GM19455 (cell line): ENCODE data around the gene NACC2.

Experiments
- ATAC-seq: cut with Tn5 transposase; IDR thresholded peaks from one replicate; pipeline ENCODE4 v1.9.1; 2021; ENCODE audit not compliant: unreplicated experiment

Gene NACC2

DNA sequence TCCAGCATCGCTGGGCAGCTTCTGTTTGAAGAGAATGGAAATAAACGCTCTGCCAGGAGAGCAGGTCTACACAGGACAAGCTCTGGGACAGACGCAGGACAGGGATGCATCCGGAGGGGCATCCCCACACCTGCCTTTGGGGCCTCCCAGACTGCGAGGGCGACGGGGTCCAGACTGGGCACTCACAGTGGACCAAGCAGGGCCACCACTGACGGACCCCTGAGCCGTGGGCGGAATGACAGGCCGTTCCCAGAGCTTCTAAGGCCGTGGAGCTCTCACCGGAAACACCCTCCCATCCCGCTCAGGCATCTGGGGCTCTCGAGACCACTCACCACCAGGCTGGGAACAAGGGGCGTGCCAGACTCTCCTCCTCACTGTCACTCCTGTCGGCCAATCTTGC, 34.1 kb upstream of the NACC2 start:
- ATAC-seq: no peak

DNA sequence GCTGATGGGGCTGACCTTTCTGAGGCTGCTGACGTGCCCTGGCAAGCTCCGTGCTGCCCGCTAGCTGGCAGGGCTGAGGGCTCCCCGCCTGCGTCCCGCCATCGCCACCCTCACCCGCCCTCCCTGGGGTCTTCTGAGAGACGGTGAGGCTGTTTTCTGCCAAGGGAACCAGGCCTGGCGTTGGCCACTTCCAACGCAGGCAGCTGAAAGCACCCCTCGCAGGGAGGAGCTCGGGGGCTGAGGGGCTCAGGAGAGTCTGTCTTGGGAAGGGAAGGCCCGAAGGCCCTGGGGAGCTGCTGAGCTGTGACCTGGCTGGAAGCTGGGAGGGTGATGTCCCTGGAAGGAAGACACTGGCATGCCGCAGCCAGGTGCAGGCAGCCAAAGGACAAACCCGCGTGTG, 33.3 kb upstream of the NACC2 start:
- no peak for ATAC-seq

DNA sequence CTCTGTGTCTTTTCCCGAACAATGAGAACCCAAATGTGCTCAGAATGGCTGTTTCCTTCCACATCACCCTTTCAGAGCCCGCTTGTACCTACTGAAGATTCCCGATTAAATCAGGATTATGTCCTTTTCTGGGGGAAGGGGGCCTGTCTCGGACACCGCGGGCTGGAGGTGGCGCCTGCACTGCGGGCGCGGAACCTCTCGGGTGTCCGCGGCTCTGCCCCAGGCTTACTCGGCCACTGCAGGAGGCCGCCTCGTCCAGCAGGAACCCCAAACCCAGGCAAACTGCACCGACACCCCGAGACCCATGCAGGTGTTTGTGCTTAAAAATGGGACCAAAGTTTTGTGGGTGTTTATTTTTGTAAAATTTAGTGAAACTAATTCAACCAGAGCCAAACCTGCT, 32.2 kb upstream of the NACC2 start:
- no peak for ATAC-seq

DNA sequence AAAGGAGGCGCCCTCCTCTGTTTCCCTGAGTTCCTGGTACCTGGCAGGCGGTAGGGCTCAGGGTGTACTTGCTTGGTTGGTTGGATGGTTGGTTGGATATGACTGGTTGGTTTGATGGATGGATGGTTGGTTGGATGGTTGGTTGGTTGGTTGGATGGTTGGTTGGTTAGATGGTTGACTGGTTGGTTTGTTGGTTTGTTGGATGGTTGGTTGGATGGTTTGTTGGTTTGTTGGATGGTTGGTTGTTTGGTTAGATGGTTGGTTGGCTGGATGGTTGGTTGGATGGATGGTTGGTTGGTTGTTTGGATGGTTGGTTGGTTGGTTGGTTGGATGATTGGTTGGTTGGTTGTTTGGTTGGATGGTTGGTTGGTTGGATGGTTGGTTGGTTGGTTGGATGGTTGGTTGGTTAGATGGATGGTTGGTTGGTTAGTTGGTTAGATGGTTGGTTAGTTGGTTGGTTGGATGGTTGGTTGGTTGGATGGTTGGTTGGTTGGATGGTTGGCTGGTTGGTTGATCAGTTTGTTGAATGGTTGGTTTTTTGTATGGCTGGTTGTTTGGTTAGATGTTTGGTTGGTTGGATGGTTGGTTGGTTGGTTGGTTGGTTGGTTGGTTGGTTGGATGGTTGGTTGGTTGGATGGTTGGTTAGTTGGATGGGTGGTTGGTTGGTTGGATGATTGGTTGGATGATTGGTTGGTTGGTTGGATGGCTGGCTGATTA, 30.0 kb upstream of the NACC2 start:
- no peak for ATAC-seq

DNA sequence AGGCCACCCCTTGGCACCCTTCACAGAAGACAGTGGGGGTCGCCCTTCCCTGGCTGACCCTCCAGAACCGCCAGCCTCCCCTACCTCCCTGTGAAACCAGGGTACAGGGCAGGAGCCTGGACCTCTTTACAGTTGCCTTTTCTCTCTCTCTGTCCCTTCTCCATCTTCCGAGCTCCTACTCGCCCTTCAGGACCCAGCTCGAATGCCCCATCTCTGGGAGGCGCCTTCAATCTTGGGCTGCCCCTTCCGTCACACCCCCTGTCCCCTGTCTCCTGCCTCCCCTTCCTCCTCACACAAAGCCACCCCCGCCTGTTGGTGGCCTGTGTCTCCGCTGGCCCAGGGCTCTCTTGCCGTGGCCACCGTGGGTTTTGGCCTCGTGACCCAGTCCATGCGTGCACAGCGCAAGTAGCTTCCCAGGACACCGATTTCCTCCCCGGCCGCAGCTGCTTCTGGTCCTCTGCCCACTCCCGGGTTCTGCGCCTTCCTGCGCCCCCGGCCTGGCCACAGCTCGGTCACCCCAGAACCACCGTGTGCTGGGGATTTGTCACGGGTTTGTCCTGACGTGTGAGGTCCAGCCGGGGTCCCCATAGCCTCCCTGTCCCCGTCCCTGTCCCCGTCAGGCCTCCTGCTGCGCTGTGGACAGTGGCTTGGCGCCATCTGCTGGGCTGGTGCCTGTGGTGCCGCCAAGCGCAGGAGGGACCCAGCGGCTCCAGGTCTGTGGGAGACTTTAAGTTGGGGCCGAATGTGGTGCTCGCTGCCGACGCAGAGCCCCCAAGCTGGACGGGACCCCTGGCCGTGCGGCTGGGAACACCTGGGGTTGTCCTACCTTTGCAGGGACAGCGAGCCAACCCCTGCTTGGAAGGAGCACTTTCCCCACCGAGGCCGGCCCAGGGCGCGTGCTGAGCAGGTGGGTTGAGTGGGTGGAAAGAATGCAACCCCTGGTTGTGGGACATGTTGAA, 27.6 kb upstream of the NACC2 start:
- ATAC-seq: no peak

DNA sequence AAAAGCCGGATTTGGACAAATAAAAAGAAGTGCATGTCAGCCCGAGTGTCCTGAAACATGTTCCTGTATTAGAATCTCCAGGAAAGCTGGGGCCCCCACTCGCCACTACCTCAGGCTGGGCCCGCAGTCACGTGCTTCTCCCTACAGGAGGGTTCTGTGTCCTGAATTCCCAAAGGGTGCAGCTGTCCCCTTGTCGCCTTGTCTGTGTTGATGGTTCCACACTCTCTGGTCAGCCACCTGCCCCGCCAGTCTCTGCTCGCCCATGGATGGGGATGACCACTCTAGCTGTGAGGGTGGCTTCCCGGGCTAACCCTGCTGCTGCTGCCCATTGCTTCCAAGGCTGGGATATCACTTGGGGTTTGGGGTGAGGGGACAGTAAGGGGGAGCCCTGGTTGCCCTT, 26.7 kb upstream of the NACC2 start:
- no peak for ATAC-seq

DNA sequence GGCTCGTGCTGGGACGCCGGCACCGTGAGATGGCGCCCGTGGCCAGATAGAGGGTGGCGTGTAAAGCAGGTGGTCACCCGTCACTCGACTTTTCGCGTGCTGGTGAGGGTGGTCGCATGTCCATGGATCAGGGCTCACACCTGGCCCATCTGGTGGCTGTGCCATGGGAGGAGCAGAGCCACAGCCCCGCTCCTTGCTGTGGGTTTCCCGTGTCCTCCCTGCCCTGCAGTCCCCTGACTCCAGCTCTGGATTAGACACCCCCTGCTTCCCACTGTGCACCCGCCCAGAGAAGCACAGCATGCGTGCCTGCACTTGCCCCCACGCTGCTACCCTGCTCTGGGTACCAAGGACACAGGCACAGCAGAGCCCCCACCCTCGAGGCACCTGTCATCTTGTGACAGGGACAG, 25.4 kb upstream of the NACC2 start:
- ATAC-seq: no peak

DNA sequence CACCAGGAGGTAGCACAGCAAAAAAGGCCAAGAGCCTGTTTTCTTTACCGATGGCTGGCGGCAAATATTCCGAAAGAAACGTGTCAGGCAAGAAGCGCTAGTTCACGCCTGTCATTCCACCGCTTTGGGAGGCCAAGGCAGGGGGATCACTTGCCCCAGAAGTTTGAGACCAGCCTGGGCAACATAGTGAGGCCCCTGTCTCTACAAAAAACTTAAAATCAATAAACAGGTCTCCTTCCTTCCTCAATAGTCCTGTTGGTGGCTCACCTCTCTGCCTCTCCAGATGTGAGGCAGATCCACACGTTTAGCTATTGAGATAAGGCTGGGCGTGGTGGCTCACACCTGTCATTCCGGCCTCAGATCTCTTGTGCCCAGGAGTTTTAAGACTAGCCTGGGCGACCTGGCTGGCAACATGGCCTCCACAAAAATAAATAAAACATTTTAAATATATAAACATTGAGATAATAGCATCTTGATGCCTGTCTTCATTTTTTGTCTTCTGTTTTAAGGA, 24.8 kb upstream of the NACC2 start:
- ATAC-seq: no peak

DNA sequence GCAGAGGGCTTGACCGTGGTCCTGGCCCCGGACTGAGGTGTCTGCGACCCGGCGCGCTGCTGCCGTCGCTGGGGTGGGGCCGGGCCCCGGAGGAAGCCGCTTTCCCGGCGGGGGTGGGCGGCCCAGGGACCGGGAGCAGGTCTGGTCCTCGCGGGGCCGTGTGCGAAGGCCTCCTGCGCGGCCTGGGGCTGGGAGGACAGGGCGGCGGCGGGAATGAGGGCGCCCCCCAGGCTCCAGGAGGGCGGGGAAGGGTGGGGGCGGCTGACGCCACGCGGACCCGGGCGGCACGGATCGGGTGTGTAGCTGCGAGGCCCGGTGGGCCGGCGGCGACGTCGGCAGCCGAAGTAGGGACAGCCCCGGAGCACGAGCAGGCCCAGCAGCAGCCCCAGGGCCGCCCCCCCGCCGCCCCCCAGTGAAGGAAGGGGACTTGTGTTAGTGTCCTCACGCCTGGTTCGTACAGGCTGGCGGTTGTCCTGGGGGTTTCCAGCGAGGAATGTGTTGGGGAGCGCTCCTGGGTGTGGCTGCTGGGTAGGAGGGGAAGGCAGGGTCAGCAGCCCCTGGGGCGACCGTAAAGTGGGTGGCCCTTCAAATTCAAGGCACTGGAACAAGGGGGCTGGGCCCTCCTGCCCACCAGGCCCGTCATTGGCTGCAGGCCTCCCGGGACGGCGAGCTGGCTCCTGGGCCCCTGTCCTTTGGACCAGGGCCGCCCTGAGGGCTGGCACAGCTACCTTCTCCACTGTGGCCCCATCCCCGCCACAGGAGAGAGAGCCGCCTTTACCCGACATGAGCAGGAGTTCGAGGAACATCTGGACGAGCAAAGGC, 24.2 kb upstream of the NACC2 start:
- ATAC-seq: no peak

DNA sequence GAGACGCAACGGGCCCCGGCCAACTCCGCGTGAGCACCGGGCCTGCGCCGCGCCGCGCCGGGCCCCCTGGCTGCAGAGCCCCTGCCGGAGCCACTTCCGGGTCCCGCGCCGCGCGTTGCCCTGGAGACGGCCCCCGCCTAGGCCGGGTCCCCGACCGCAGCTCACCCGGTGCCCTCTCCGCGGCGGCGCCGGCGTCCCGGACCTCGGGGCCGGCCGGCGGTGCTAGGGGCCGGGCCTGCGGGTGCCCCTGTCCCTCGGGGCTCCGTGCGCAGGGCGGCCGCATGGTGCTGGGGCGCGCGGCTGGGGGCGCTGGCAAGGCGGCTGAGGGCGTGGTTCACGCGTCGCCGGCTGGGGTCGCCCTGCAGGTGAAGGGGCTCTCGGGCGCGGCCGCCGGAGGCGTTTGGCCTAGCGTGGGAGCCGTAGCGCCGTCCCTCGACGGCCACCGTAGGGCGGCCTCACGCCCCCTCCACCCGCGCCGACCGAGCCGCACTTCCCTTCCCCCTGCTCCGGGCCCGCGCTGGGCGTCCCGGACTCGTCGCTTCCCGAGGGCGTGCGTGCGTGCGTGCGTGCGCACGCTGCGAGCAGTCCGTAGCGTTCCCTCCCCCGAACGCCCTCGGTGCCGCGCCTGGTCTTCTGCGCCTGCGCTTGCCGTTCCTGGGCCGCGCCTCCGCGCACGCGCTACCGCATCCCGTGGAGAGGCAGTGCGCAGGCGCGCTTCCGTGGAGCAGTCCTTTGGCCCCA, 23.4 kb upstream of the NACC2 start, which contains the start of gene TMEM250:
TMEM250 (minus strand) TSS at position 556 of the 741 bp plus-strand sequence. CDS start 1,975 bp downstream, outside the sequence.
- peak; percentile 72 for ATAC-seq

DNA sequence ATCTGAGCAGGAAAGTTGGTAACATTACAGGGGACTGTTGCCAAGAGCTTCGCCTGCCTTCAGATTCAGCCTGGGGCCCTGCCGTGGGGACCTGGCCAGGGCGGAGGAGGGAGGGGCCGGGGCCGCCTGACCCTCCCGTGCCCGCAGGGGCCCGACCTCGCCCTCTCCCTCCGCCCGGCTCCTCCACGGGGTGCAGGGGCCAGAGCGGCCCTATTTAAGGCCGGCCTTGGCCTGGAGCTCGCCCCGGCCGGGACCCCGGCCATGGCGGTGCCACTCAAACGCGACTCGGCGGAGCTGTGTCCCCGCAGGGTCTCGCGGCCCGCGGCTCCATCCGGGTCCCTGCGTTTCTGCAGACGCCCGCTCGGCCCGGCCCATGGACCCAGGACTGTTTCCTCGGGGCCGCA, 22.8 kb upstream of the NACC2 start:
- ATAC-seq: peak; percentile 5

DNA sequence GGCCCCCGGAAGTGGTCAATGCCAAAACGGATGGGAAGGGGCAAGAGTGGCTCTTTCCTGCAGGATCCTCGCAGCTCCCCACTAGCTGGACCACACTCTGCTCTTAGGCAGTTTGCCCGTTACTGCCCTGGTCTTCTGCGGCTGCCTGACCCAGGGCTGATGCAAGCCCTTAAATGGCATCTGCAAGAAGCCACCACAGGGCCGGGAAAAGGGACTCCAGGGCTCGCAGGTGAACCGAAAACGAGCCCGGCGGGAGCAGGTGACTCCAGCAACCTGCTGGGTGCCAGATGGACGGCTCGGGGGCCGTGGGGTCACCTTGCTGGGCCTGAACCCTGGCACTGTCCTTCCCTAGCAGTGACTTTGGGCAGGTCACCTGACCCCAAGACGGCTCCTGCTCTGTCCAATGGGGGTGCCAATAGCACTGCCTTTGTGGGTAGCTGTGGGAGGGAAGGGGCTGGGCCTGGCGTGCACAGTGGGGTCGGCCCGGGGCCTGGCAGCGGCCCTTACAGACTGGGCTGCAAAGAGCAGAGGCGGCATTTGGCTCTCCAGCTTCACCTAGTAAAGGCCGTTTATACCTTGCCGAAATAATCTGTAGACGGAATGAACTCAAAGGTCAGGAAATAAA, 22.3 kb upstream of the NACC2 start:
- no peak for ATAC-seq

DNA sequence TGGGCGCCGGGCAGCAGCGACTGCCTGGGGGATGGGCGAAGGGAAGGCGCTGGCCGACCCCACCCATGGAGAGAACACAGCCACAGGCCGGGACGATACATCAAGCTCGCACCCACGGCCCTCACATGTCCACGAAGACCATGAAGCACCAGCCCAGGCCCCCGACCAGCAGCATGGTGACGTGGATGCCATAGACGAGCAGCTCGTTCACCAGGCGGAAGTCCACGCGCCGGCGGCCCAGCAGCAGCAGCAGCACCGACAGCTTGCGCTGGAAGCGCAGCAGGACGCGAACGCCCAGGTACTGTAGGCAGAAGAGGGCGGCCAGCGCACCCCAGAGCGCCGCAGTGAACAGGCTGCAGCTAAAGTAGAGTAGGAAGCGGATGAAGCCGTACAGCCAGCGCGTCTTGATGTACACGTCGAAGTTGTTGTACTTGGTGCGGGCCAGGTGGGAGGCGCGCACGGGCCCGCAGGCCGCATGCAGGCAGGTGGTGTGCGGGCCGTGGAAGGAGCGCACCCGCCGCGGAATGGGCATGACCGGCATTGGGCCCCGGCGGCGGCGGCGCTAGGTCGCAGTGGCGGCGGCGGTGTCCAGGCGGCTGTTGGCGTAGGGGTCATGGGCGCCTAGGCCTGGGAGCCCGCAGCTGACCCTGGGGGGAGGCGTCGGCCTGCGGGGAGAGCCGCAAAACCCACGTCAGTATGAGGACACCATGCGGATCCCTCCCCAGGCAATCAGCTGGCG, 21.4 kb upstream of the NACC2 start:
- ATAC-seq: no peak

DNA sequence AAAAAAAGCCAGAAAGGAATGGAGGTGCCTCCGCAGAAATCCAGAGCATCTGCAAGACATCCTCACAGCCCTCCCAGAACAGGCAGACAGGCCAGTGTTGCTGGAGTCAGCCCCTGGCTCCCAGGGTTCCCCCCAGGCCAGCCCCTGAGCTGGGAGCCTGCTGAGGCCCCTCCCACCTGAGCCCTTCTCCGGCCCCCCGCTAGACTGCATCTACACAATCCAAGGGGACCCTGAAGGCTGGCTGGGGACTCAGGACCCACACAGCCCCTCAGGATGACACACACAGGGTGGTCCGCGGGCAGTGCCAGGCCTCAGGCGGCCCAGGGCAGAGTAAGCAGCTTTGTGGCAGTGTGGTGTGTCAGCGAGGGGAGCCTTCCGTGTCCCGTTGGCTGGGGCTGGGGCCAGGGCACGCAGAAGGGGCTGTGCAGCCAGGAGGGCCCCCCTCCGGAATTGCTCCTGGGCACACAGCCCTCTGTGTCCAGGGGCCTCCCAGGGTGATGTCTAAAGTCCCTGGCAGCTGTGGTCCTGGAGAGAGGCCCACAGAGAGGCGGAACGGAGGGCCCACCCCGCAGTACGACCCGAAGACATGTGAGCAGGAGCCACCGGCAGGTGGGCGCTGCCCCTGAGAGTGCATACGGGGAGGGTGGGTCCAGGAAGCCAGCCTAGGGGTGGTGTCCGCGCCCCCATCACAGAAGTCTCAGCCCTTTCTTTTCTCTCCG, 20.7 kb upstream of the NACC2 start:
- no peak for ATAC-seq

DNA sequence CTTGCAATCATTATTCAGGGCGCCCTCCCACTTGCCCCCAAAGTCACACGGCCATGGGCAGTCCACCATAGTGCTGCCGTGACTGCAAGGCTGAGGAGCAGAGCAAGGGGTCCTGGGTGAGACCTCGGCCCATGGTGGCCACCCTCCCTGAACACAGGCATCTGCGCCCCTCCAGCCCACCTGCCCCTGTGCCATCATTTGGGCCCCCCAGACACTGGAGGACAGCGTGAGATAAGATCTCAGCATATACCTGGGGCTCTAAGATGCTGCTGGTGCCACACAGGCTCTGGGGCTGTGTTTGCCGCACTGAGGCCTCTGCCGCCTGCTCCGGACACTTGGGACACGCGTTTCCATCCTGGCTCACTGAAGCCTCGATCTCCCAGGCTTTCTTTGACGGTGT, 20.1 kb upstream of the NACC2 start:
- ATAC-seq: no peak

DNA sequence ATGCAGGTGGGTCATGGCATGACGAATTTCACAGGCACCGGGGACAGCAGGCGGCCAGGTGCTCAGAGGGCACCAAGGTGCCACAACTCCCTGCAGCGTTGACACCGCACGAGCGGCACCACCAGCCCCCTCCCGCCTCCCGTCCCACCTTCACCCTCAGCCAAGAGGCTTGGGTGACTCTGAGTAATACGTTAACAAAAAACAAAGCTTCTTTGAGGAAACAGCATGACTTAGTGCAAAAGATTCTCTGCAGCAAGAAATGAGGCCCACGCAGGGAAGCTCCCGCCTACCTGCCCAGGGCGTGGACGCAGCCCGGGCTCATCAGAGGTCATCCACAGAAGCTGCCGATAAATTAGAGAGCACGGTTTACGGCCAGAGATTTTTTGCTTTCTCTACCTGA, 19.5 kb upstream of the NACC2 start:
- ATAC-seq: no peak

DNA sequence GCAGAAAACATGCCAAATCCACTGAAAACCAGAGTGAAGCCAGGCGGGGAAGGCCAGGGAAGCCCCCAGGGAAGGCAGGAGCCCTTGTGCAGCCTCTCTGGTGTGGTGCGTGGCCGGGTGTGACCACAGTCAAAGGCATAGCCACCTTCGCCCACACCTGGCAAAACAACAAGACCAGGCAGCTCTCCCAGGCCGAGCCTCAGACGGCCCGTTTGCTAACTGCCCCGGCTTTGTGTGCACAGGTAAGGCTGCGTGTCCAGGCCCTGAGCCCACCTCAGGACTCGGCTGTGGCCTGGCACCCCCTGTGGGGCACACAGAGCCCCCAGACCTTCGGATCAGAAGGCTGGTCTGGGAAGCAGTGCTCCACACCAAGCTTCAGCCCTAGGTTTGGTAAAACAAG, 17.5 kb upstream of the NACC2 start:
- ATAC-seq: no peak

DNA sequence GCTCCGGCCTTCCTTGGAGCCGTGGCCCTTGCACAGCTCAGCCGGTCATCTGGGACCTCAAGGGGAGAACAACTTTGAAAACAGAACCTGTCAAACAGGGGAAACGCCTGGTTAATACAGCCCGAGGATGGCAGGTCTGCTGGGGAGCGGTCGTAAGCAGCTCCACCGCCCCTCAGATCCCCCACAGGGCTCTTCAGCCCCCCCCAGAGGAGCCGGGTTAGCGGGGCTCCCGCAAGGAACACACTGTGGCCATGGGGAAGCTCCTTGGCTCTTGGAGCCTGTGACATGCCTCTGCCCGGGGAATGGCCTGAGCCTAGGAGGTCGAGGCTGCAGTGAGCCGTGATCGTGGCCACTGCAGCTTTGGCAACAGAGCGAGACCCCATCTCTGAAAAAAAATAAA, 16.8 kb upstream of the NACC2 start:
- ATAC-seq: no peak

DNA sequence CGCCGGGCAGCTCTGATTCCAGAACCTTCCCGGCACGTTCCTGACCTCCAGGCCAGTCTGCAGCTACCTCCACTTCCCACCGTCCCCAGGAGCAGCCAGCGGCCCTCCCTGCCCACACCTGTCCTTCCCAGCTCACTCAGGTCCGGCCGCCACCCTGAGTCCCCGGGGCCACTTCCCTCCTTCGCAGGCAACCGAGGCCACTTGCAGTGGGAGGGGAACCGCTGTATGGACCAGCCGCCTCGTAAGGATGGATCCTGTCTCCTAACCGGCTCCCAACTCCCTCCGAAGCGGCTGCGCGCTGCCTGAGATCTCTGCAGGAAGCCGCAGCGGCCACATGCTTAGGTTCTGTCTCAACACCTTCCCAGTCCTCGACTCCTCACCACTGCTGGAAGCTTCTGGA, 16.1 kb upstream of the NACC2 start:
- no peak for ATAC-seq
